Activated T-helper 1 cell treated with Interleukin-2 at 50 U/mL for 16 hours (primary cell): ENCODE results near the gene FAM72B.
"Not testable (repeated sequence)": the region's sequence is repeated elsewhere in the genome, so short reads cannot be mapped to it uniquely, and the experiment has no call there.

ENCODE experiments used
- DNase-seq: peaks from one replicate; pipeline ENCODE4 v3.0.0-alpha.2; 2020; ENCODE audit warnings: low read depth

The FAM72B gene

GRCh38 chr1:121184290-121185127 is at the start of gene FAM72B, which contains the start of gene SRGAP2C:
FAM72B (minus strand) TSS chr1:121184340; CDS start chr1:121183489, 851 bp downstream.
SRGAP2C (plus strand) TSS chr1:121184975; CDS start chr1:121187447, 2,472 bp downstream.
- DNase-seq = peak; percentile 78

- not testable (repeated sequence) for DNase-seq
Observed at GRCh38 chr1:121232445-121233125, 48.4 kb upstream of the FAM72B start.

DNA sequence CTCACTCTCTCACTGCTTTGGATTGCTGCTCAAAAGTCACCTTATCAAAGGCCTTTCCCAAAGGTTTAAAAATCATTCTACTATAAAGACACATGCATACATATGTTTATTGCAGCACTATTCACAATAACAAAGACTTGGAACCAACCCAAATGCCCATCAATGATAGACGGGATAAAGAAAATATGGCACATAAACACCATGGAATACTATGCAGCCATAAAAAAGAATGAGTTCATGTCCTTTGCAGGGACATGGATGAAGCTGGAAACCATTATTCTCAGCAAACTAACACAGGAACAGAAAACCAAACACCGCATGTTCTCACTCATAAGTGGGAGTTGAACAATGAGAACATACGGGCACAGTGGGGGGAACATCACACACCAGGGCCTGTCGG is 46.5 kb upstream of the FAM72B start:
- DNase-seq = not testable (repeated sequence)

- not testable (repeated sequence) for DNase-seq
Observed at GRCh38 chr1:121227544-121228330, 43.6 kb upstream of the FAM72B start.

- not testable (repeated sequence) for DNase-seq
Observed at GRCh38 chr1:121226925-121227324, 42.8 kb upstream of the FAM72B start.

DNA sequence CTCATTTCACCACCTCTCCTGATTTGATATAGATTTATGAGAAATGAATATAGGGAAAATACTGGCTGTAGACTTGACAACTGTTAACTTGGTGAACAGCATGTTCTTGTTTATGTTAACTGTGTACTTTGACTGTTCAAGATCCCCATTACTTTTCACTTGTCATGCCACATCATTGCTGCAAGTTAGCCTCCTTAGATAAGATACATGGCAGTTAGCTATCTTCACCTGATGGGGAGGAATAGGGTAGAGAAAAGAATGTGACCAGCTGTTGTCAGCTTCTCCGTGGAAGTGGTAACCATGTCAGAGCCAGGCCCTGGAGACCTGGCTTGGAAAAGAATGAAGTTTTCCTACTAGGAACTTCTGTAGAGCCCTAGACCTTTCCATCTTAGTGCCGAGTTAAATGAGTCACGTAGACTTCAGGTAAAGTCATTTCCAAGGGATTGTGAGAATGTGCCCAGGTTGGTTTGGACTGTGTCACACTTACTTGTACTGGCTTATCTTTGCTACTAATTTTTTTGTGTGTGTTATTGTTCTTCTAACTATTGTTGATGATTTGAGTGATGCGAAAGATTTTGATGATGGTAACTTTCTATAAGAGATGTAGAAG is 42.3 kb upstream of the FAM72B start:
- DNase-seq = not testable (repeated sequence)

- not testable (repeated sequence) for DNase-seq
Observed at GRCh38 chr1:121224714-121225113, 40.6 kb upstream of the FAM72B start.

- not testable (repeated sequence) for DNase-seq
Observed at GRCh38 chr1:121221770-121222169, 37.6 kb upstream of the FAM72B start.

- not testable (repeated sequence) for DNase-seq
Observed at GRCh38 chr1:121216676-121217075, 32.5 kb upstream of the FAM72B start.

GRCh38 chr1:121215699-121216417 is 31.7 kb upstream of the FAM72B start:
- DNase-seq = not testable (repeated sequence)

DNA sequence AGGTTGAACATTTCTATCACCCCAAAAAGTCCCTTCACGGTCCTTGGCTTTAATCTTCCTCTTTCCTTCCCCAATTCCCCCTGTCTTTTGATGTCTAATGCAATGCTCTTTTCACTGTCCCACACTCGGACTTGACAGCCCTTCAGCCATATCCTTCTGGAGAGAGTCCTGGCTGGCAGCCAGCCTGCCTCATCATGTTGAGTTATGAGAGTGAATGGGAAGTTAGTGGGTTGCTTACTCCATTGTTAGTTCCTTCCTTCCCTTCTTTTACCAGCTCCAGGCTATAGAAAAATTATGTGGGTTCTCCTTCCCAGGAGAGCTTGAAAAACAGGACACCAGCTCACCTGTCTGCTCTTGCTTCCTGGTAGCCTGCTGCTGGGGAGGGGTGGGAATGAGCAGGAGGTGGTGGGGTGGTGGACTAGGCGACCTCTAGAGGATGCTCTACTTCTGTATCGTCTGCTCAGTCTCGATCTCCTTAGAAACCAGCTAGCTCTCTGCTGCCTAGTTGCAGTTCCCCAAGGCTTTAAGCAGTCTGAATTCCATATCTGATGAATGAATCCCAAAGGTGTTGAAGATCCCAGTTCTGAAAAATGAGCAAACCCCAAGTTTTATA is 30.5 kb upstream of the FAM72B start:
- DNase-seq = not testable (repeated sequence)

DNA sequence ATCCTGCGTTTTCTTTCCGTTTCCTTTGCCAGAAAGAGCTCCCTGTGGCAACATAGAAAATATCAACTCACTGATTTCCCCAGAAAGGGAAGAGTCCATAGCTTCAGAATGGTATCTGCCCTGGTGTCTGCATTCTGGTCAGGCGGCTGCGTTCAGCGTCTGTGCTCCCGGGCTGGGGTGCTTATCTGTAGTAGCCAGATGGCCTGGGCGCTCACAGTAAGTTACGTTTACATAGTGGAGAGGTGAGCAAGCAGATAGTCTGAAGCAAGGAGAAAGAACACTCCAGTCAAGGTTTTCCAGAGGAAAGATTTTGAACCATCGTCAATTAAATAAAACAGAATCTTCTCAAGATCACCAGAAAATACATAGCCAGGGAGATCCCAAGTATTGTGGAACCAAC is 29.4 kb upstream of the FAM72B start:
- not testable (repeated sequence) for DNase-seq

- not testable (repeated sequence) for DNase-seq
Observed at GRCh38 chr1:121210778-121211177, 26.6 kb upstream of the FAM72B start.

DNA sequence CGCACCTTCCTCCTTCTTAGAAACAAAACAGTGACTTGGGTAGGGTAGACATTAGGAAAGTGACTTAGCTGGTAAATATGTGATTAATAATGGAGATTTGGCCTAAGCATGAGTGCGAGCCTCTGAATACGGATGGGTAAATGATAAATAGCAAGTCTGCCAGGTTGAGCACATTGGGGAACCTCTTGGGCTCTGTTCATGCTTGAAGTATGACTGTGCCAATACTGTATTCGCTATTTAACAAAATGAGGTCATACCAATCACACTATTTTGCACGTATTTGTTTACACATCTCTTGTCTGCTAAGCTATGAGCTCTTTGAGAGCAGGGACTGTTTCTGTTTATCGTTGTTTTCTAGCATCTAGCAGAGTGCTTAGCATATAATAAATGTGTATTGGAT is 24.2 kb upstream of the FAM72B start:
- DNase-seq = not testable (repeated sequence)

DNA sequence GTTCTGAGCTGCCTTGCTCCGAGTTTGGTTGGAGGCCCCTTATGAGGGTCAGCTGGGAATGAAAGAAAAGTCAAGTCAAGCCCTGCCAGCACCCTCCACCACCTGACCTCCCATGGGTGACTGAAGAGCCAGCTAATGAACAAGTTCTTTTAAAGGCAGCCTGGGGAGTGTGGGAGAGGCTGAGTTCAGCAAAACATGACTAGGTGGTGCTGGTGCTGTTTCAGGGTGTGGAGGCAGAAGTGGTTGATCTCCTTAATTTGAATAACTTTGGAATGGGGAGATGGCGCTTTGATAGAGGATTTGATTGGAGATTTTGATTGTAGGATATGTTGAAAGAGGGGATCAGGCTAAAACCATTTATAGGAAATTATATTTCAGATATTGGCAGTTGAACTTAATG is 23.2 kb upstream of the FAM72B start:
- not testable (repeated sequence) for DNase-seq

- not testable (repeated sequence) for DNase-seq
Observed at GRCh38 chr1:121205786-121206711, 21.9 kb upstream of the FAM72B start.

- not testable (repeated sequence) for DNase-seq
Observed at GRCh38 chr1:121202986-121203385, 18.8 kb upstream of the FAM72B start.

- not testable (repeated sequence) for DNase-seq
Observed at GRCh38 chr1:121200985-121201981, 17.1 kb upstream of the FAM72B start.
